IMR-90 (cell line): Measurements from ENCODE around the gene PARP6. TPM values are rescaled to one million over a fixed set of nuclear protein-coding genes. Genes with fewer than 3 reads are reported as not detected.
A peak's percentile ranks its signal among the peaks of the same experiment; 100 is the strongest.

Source experiments
- ATAC-seq: fragments of 200-7000 bp; cut with Tn5 transposase; 2 replicates; pipeline ENCODE4 v1.9.1; 2020; ENCODE audit warnings: low read depth, mild to moderate bottlenecking, moderate library complexity
- BruUV-seq: library from RNA; stranded (reverse); fragments of 400-500 nt; replicated peaks from 2 replicates; lab custom pipeline; 2021; lab: Mats Ljungman, UMichigan
- CTCF ChIA-PET: fragments of 300-600 bp; formaldehyde crosslinking; extraction: SDS; loops from one replicate; lab custom pipeline; 2021; ENCODE audit warnings: antibody characterized with exemption; lab: Yijun Ruan, JAX
- POLR2A ChIA-PET: fragments of 300-600 bp; sonication (Branson Sonifier 250); formaldehyde crosslinking; loops from one replicate; lab custom pipeline; 2022; ENCODE audit warnings: antibody characterized with exemption; ENCODE audit not compliant: unreplicated experiment; lab: Charles Lee
- DNase-seq: peaks from one replicate; pipeline ENCODE4 v3.0.0; 2013
- H2AFZ ChIP-seq: replicated peaks from 2 replicates; pipeline ENCODE3; 2013; ENCODE audit warnings: low read length, mild to moderate bottlenecking; ENCODE audit not compliant: poor library complexity
- H2AK5ac ChIP-seq: 2 replicates; pipeline ENCODE4 v1.6.1; 2013; ENCODE audit warnings: low read depth, low read length, inconsistent platforms
- H2AK9ac ChIP-seq: replicated peaks from 2 replicates; pipeline ENCODE3; 2013; ENCODE audit warnings: mild to moderate bottlenecking, low read depth, low read length, moderate library complexity; ENCODE audit not compliant: poor library complexity
- H2BK120ac ChIP-seq: 2 replicates; pipeline ENCODE4 v1.6.1; 2013; ENCODE audit warnings: low read depth, low read length, inconsistent platforms
- H2BK15ac ChIP-seq: 3 replicates; pipeline ENCODE4 v1.6.1; 2013; ENCODE audit warnings: low read depth, low read length, inconsistent platforms
- H2BK20ac ChIP-seq: 2 replicates; pipeline ENCODE4 v1.6.1; 2013; ENCODE audit warnings: low read depth, mild to moderate bottlenecking, inconsistent platforms, low read length, moderate library complexity
- H2BK5ac ChIP-seq: 2 replicates; pipeline ENCODE4 v1.6.1; 2013; ENCODE audit warnings: mild to moderate bottlenecking, low read depth, low read length, inconsistent platforms; ENCODE audit not compliant: poor library complexity, severe bottlenecking
- H3K14ac ChIP-seq: replicated peaks from 2 replicates; pipeline ENCODE4 v1.6.1; 2013; ENCODE audit warnings: low read depth, low read length, inconsistent platforms
- H3K18ac ChIP-seq: 2 replicates; pipeline ENCODE4 v1.6.1; 2013; ENCODE audit warnings: low read depth, low read length, control low read depth
- H3K23ac ChIP-seq: 2 replicates; pipeline ENCODE4 v1.6.1; 2013; ENCODE audit warnings: low read depth, low read length, inconsistent platforms
- H3K27ac ChIP-seq: 2 replicates; pipeline ENCODE4 v1.5.1; 2013; ENCODE audit warnings: mild to moderate bottlenecking, control low read depth, low read length; ENCODE audit not compliant: insufficient read depth
- H3K27me3 ChIP-seq: 2 replicates; pipeline ENCODE4 v1.6.1; 2013; ENCODE audit warnings: low read length; ENCODE audit not compliant: control insufficient read depth, insufficient read depth
- H3K36me3 ChIP-seq: 2 replicates; pipeline ENCODE4 v1.6.1; 2013; ENCODE audit warnings: low read length, mixed read lengths; ENCODE audit not compliant: control insufficient read depth, insufficient read depth
- H3K4ac ChIP-seq: 2 replicates; pipeline ENCODE4 v1.6.1; 2013; ENCODE audit warnings: low read depth, low read length, inconsistent platforms
- H3K4me1 ChIP-seq: 2 replicates; pipeline ENCODE4 v1.6.1; 2013; ENCODE audit warnings: low read length, mixed read lengths; ENCODE audit not compliant: control insufficient read depth, insufficient read depth
- H3K4me2 ChIP-seq: 2 replicates; pipeline ENCODE4 v1.6.1; 2013; ENCODE audit warnings: low read depth, mild to moderate bottlenecking, control low read depth, low read length, moderate library complexity
- H3K4me3 ChIP-seq: 2 replicates; pipeline ENCODE4 v1.5.1; 2013; ENCODE audit warnings: low read depth, mild to moderate bottlenecking, control low read depth, low read length, moderate library complexity; ENCODE audit not compliant: insufficient read depth
- H3K56ac ChIP-seq: 2 replicates; pipeline ENCODE4 v1.6.1; 2013; ENCODE audit warnings: low read length, inconsistent platforms; ENCODE audit not compliant: insufficient read depth; ENCODE audit errors: extremely low read depth
- H3K79me1 ChIP-seq, 2 experiments: 2 replicates each; pipeline ENCODE4 v1.6.1; 2013; ENCODE audit warnings: low read length in 2 of 2, inconsistent platforms in 1 of 2, low read depth in 1 of 2
- H3K9ac ChIP-seq: 2 replicates; pipeline ENCODE4 v1.6.1; 2013; ENCODE audit warnings: low read depth, low read length, control low read depth
- H3K9me1 ChIP-seq: 2 replicates; pipeline ENCODE4 v1.6.1; 2013; ENCODE audit warnings: low read length, inconsistent platforms; ENCODE audit not compliant: insufficient read depth
- H3K9me3 ChIP-seq: 2 replicates; pipeline ENCODE4 v1.6.1; 2013; ENCODE audit warnings: low read length; ENCODE audit not compliant: control insufficient read depth, insufficient read depth
- H4K20me1 ChIP-seq: 2 replicates; pipeline ENCODE4 v1.6.1; 2013; ENCODE audit warnings: low read length, inconsistent platforms; ENCODE audit not compliant: insufficient read depth
- H4K5ac ChIP-seq: 2 replicates; pipeline ENCODE4 v1.6.1; 2013; ENCODE audit warnings: mild to moderate bottlenecking, low read depth, low read length, control low read depth
- H4K8ac ChIP-seq, 2 experiments: 2 replicates each; pipeline ENCODE4 v1.6.1; 2013; ENCODE audit warnings: low read depth in 2 of 2, low read length in 2 of 2, control low read depth in 1 of 2, inconsistent platforms in 1 of 2
- H4K91ac ChIP-seq: 2 replicates; pipeline ENCODE4 v1.6.1; 2013; ENCODE audit warnings: low read depth, low read length, inconsistent platforms; ENCODE audit not compliant: insufficient read depth
- BHLHE40 ChIP-seq: fragments of 150-350 bp; IDR thresholded peaks from 2 replicates; pipeline ENCODE4 v1.6.1; 2016; ENCODE audit warnings: mild to moderate bottlenecking, low read depth, low read length
- CEBPB ChIP-seq: IDR thresholded peaks from 2 replicates; pipeline ENCODE4 v1.6.1; 2012; ENCODE audit warnings: low read depth, low read length, improper control_type of control experiment
- CHD1 ChIP-seq: IDR thresholded peaks from 2 replicates; pipeline ENCODE4 v1.6.1; 2012; ENCODE audit warnings: low read depth, low read length, improper control_type of control experiment
- FOS ChIP-seq: fragments of 150-350 bp; IDR thresholded peaks from 2 replicates; pipeline ENCODE4 v1.6.1; 2016; ENCODE audit warnings: low read depth, low read length
- MAFK ChIP-seq: IDR thresholded peaks from 2 replicates; pipeline ENCODE4 v1.6.1; 2012; ENCODE audit warnings: low read depth, low read length, improper control_type of control experiment
- MAZ ChIP-seq: IDR thresholded peaks from 2 replicates; pipeline ENCODE4 v1.6.1; 2012; ENCODE audit warnings: low read depth, mild to moderate bottlenecking, low read length, improper control_type of control experiment, moderate library complexity, borderline replicate concordance
- MXI1 ChIP-seq: IDR thresholded peaks from 2 replicates; pipeline ENCODE4 v1.6.1; 2012; ENCODE audit warnings: low read depth, mild to moderate bottlenecking, low read length, moderate library complexity, borderline replicate concordance
- NFE2L2 ChIP-seq: fragments of 150-350 bp; IDR thresholded peaks from 2 replicates; pipeline ENCODE4 v1.6.1; 2016; ENCODE audit warnings: low read depth, mild to moderate bottlenecking, low read length
- POLR2A ChIP-seq: IDR thresholded peaks from 2 replicates; pipeline ENCODE4 v1.6.1; 2012; ENCODE audit warnings: mild to moderate bottlenecking, low read depth, low read length
- RAD21 ChIP-seq: IDR thresholded peaks from 2 replicates; pipeline ENCODE4 v1.6.1; 2012; ENCODE audit warnings: low read length, improper control_type of control experiment
- RCOR1 ChIP-seq: IDR thresholded peaks from 2 replicates; pipeline ENCODE4 v1.6.1; 2012; ENCODE audit warnings: mild to moderate bottlenecking, low read length, improper control_type of control experiment; ENCODE audit not compliant: insufficient replicate concordance
- RFX5 ChIP-seq: IDR thresholded peaks from 2 replicates; pipeline ENCODE4 v1.8.0; 2012; ENCODE audit warnings: low read depth, mild to moderate bottlenecking, low read length, moderate library complexity
- WGBS, 2 experiments: methylation state at CpG; one replicate each; pipeline versions ENCODE4 v1.1.5 to v1.1.7; 2013; ENCODE audit warnings: missing lambda C conversion rate in 2 of 2; ENCODE audit not compliant: insufficient read length in 1 of 2; ENCODE audit errors: extremely low coverage in 2 of 2; 5-methylcytosine and 5-hydroxymethylcytosine counted together
- dilution Hi-C: fragments of 300-500 bp; cut with HindIII; formaldehyde crosslinking; loops from one replicate; pipeline ENCODE4 v1.14.3; 2018; ENCODE audit warnings: low sequenced_read_pairs; ENCODE audit not compliant: unreplicated experiment
- in situ Hi-C: fragments of 300-500 bp; cut with MboI; formaldehyde crosslinking; loops from 3 replicates; pipeline ENCODE4 v1.14.3; 2019; ENCODE audit warnings: low sequenced_read_pairs, inconsistent platforms, mixed read lengths
- intact Hi-C: fragments of 100-400 bp; cut with micrococcal nuclease; formaldehyde crosslinking; loops from 2 replicates; pipeline ENCODE4 v1.10.0; 2022
- polyA plus RNA-seq, 3 experiments: library from polyadenylated mRNA; depleted of rRNA; stranded (reverse); fragments of >200 nt; gene quantifications; 2 replicates each; pipeline ENCODE4 v1.2.3, GENCODE V29; 2012; ENCODE audit warnings: low replicate concordance in 1 of 3
- total RNA-seq: library from RNA; depleted of rRNA; stranded (reverse); fragments of >200 nt; gene quantifications from 2 replicates; pipeline ENCODE4 v1.2.3, GENCODE V29; 2012
- TF ChIP-seq, protein P1 (sequence below): fragments of 150-350 bp; IDR thresholded peaks from 2 replicates; pipeline ENCODE4 v1.6.1; 2016; ENCODE audit warnings: low read depth, mild to moderate bottlenecking, low read length, moderate library complexity, borderline replicate concordance
- TF ChIP-seq, protein P2 (sequence below): conservative IDR thresholded peaks from 2 replicates; pipeline ENCODE4 v1.5.1; 2012; ENCODE audit warnings: mild to moderate bottlenecking, low read depth, low read length, improper control_type of control experiment

PARP6 gene
- total and polyA plus RNA-seq, 2 of the 4 experiments (the other 2 are of a cell fraction): 13.4 to 45.1 TPM

DNA sequence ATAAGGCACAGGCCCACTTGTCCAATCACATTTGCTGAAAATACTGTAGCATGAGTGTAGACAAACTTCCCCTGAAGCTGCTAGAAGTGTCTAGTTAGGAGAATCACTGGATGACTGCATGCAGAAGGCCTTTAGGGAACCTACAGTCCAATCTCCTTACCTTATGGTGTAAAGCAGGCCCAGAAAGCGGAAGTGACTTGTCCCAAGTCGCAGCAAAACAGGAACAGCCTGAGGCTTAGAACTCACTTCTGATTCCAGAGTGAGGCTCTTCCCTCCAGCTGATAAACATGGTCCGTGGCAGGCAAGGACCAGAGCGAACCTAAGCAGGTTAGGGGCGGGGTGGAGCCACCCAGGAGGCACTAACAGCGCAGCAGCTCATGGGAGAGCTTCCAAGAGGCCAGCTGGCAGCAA lies 77.2 kb downstream of the PARP6 start:
- H3K18ac ChIP-seq: no peak overlapping the region
- no peak for ATAC-seq
- 66% methylated on average over 3 of the region's 6 CpGs; no CpG with 5 or more reads in 1 of the 2 experiments for WGBS, 2 experiments

More for the DNA sequence above, 77.2 kb downstream of the PARP6 start:
- H4K91ac ChIP-seq: no peak overlapping the region
- H3K56ac ChIP-seq: no peak overlapping the region
- dilution Hi-C loops (no loop called here), in situ Hi-C loops (no loop called here), intact Hi-C loops (loop anchor here (5.0 kb wide), 1 partner anchor 77 kb away; the partner anchor contains the start of gene PARP6)
- no peak overlapping the region for H3K23ac ChIP-seq
- no peak overlapping the region for H3K4me2 ChIP-seq
- no peak for DNase-seq
- no peak overlapping the region for H2BK20ac ChIP-seq
- H2AFZ ChIP-seq: peak overlapping the region; percentile 26
- no peak overlapping the region for H4K5ac ChIP-seq
- H3K4me3 ChIP-seq: no peak overlapping the region
- no peak overlapping the region for H2BK120ac ChIP-seq
- H4K20me1 ChIP-seq: peaks cover 30% of the 10 kb centered on the region
- POLR2A ChIA-PET: interaction anchor here (1.0 kb wide), 1 partner anchor 42 kb away, joined by 3 read pairs; no protein-coding TSS in a partner anchor
- no peaks in the 10 kb centered on the region for H3K4me1 ChIP-seq
- H3K9me1 ChIP-seq: no peaks in the 10 kb centered on the region
- no peak overlapping the region for H4K8ac ChIP-seq
- H3K14ac ChIP-seq: no peak overlapping the region
- no peak overlapping the region for H2BK15ac ChIP-seq
- 0 out of 4 replicates have a peak, but pooled peaks cover 0 to 4% of the 10 kb centered on the region in 2 experiments for H3K79me1 ChIP-seq
- peaks cover 6% of the 10 kb centered on the region for H3K27me3 ChIP-seq
- TF ChIP-seq MAZ: no peak
- no peak for TF ChIP-seq POLR2A
- TF ChIP-seq BHLHE40: no peak
- TF ChIP-seq NFE2L2: no peak
- no peak for TF ChIP-seq CEBPB
- no peak for TF ChIP-seq MXI1
- TF ChIP-seq CHD1: no peak
- TF ChIP-seq MAFK: no peak
- no peak for TF ChIP-seq RFX5
- TF ChIP-seq FOS: no peak
- TF ChIP-seq, protein P1, sequence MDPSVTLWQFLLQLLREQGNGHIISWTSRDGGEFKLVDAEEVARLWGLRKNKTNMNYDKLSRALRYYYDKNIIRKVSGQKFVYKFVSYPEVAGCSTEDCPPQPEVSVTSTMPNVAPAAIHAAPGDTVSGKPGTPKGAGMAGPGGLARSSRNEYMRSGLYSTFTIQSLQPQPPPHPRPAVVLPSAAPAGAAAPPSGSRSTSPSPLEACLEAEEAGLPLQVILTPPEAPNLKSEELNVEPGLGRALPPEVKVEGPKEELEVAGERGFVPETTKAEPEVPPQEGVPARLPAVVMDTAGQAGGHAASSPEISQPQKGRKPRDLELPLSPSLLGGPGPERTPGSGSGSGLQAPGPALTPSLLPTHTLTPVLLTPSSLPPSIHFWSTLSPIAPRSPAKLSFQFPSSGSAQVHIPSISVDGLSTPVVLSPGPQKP: no peak
- TF ChIP-seq RCOR1: no peak
- TF ChIP-seq, protein P2, sequence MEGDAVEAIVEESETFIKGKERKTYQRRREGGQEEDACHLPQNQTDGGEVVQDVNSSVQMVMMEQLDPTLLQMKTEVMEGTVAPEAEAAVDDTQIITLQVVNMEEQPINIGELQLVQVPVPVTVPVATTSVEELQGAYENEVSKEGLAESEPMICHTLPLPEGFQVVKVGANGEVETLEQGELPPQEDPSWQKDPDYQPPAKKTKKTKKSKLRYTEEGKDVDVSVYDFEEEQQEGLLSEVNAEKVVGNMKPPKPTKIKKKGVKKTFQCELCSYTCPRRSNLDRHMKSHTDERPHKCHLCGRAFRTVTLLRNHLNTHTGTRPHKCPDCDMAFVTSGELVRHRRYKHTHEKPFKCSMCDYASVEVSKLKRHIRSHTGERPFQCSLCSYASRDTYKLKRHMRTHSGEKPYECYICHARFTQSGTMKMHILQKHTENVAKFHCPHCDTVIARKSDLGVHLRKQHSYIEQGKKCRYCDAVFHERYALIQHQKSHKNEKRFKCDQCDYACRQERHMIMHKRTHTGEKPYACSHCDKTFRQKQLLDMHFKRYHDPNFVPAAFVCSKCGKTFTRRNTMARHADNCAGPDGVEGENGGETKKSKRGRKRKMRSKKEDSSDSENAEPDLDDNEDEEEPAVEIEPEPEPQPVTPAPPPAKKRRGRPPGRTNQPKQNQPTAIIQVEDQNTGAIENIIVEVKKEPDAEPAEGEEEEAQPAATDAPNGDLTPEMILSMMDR: no peak
- no peak for TF ChIP-seq RAD21
- H3K36me3 ChIP-seq: peaks cover 20% of the 10 kb centered on the region
- no peak overlapping the region for H3K27ac ChIP-seq
- BruUV-seq: no TSS peak
- H3K9ac ChIP-seq: no peak overlapping the region
- CTCF ChIA-PET: interaction anchor here (1.0 kb wide), 1 partner anchor 32 kb away, joined by 3 read pairs; no protein-coding TSS in a partner anchor
- H2AK9ac ChIP-seq: no peak overlapping the region
- no peak overlapping the region for H2AK5ac ChIP-seq
- H2BK5ac ChIP-seq: no peak overlapping the region
- H3K4ac ChIP-seq: no peak overlapping the region
- H3K9me3 ChIP-seq: no peaks in the 10 kb centered on the region
